ENCODE data around the gene CCNI. TPM values are rescaled to one million over a fixed set of nuclear protein-coding genes. Genes with fewer than 3 reads are reported as not detected.

CCNI gene
- total RNA-seq, 1 experiment from 2014 or later: 240 TPM

- no peak overlapping the region for H3K14ac ChIP-seq (ENCODE audit: insufficient read depth, low read length)
- Mint-ChIP-seq H3K9me3 (peaks cover 1% of the 10 kb centered on the region in 2 experiments; a peak in 1 of 5 replicates), H3K27ac (no peak overlapping the region), H3K27me3 (ENCODE audit: low read depth) (no peaks in the 10 kb centered on the region), H3K36me3 (ENCODE audit: insufficient read depth in 1 of 3, low read depth in 3 of 3) (peaks cover 6 to 32% (median 22%) of the 10 kb centered on the region in 3 experiments), H3K4me1 (peaks cover 49 to 56% of the 10 kb centered on the region in 2 experiments), H3K4me3 (no peak overlapping the region)
- no peak overlapping the region for H3K9ac ChIP-seq (ENCODE audit: extremely low read depth, insufficient read length, low read length)
- H4K20me1 ChIP-seq (ENCODE audit: control insufficient read depth, insufficient read depth, insufficient read length): no peaks in the 10 kb centered on the region
- no peaks in the 10 kb centered on the region for H3K79me1 ChIP-seq (ENCODE audit: insufficient read depth, low read depth, low read length, poor library complexity, severe bottlenecking)
- no peak overlapping the region for H2BK12ac ChIP-seq (ENCODE audit: insufficient read length, low read depth, low read length)
- no peak overlapping the region for H4K8ac ChIP-seq (replicated peaks; ENCODE audit: insufficient read length, low read depth, low read length)
- H3T11ph ChIP-seq (ENCODE audit: low read length): no peak overlapping the region
- H3K79me2 ChIP-seq (ENCODE audit: insufficient read depth, low read length): 0 out of 2 replicates have a peak, but pooled peaks cover 2% of the 10 kb centered on the region
- H2BK120ac ChIP-seq (ENCODE audit: low read depth, low read length, poor library complexity, severe bottlenecking): no peak overlapping the region
- H2AK5ac ChIP-seq (ENCODE audit: insufficient read length, low read length): no peak overlapping the region
- H3K4me1 ChIP-seq (ENCODE audit: insufficient read depth, low read length): peaks cover 20% of the 10 kb centered on the region
- no peak for DNase-seq
- no peak overlapping the region for H3K23ac ChIP-seq (ENCODE audit: insufficient read length, low read depth, low read length)
- no peak overlapping the region for H2BK15ac ChIP-seq (ENCODE audit: low read depth, low read length)
- H3K18ac ChIP-seq (ENCODE audit: insufficient read length, low read depth, low read length): no peak overlapping the region
- H2AFZ ChIP-seq (ENCODE audit: low read length): no peak overlapping the region
- H3K27ac ChIP-seq (ENCODE audit: insufficient read length, low read depth, low read length): no peak overlapping the region
- H2BK5ac ChIP-seq (ENCODE audit: insufficient read length, low read length): no peak overlapping the region
- H3K9me3 ChIP-seq (ENCODE audit: control insufficient read depth, low read depth, low read length): no peaks in the 10 kb centered on the region
- H2BK20ac ChIP-seq (ENCODE audit: low read depth, low read length, poor library complexity, severe bottlenecking): no peak overlapping the region
- H4K91ac ChIP-seq (ENCODE audit: insufficient read length, low read depth, low read length): no peak overlapping the region
- H3K4ac ChIP-seq (ENCODE audit: low read depth, low read length): no peak overlapping the region
- no peak for TF ChIP-seq CTCF (conservative IDR thresholded peaks at IDR 0.05)
- no peaks in the 10 kb centered on the region for H3K23me2 ChIP-seq (ENCODE audit: insufficient read length, low read depth, low read length, poor library complexity, severe bottlenecking)
- H3K27me3 ChIP-seq (ENCODE audit: insufficient read depth, low read length): no peaks in the 10 kb centered on the region
- no peak overlapping the region for H3K56ac ChIP-seq (ENCODE audit: insufficient read length, low read depth, low read length)
- H3K4me2 ChIP-seq (ENCODE audit: insufficient read depth, insufficient read length, low read length): no peak overlapping the region
- H4K5ac ChIP-seq (ENCODE audit: insufficient read length, low read depth, low read length): no peak overlapping the region
Measured at GRCh38 chr4:77003400-77003799, 72.4 kb downstream of the CCNI start.
